NB4 (cell line): ENCODE measurements around the gene GNG7.
"Not testable (repeated sequence)": the region's sequence is repeated elsewhere in the genome, so short reads cannot be mapped to it uniquely, and the experiment has no call there.

ENCODE experiments used
- MYC ChIP-seq: IDR thresholded peaks from 2 replicates; pipeline ENCODE4 v1.6.1; 2011; ENCODE audit warnings: low read depth, low read length
- POLR2A ChIP-seq: IDR thresholded peaks from 2 replicates; pipeline ENCODE4 v1.6.1; 2011; ENCODE audit warnings: mild to moderate bottlenecking; ENCODE audit not compliant: insufficient read length; ENCODE audit errors: extremely low read depth
- TF ChIP-seq, protein P1 (sequence below): IDR thresholded peaks from one replicate; pipeline ENCODE4 v1.5.1; 2012; ENCODE audit warnings: low read depth, low read length

DNA sequence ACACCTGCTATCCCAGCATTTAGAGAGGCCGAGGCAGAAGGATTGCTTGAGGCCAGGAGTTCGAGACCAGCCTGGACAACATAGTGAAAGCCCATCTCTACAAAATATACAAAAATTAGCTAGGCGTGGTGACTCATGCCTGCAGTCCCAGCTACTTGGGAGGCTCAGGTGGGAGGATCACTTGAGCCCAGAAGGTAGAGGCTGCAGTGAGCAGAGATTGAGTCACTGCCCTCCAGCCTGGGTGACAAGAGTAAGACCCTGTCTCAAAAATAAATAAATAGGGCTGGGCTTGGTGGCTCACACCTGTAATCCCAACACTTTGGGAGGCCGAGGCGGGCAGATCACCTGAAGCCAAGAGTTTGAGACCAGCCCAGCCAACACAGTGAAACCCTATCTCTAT lies 238.8 kb downstream of the GNG7 start:
- TF ChIP-seq, protein P1, sequence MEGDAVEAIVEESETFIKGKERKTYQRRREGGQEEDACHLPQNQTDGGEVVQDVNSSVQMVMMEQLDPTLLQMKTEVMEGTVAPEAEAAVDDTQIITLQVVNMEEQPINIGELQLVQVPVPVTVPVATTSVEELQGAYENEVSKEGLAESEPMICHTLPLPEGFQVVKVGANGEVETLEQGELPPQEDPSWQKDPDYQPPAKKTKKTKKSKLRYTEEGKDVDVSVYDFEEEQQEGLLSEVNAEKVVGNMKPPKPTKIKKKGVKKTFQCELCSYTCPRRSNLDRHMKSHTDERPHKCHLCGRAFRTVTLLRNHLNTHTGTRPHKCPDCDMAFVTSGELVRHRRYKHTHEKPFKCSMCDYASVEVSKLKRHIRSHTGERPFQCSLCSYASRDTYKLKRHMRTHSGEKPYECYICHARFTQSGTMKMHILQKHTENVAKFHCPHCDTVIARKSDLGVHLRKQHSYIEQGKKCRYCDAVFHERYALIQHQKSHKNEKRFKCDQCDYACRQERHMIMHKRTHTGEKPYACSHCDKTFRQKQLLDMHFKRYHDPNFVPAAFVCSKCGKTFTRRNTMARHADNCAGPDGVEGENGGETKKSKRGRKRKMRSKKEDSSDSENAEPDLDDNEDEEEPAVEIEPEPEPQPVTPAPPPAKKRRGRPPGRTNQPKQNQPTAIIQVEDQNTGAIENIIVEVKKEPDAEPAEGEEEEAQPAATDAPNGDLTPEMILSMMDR = not testable (repeated sequence)
- not testable (repeated sequence) for TF ChIP-seq POLR2A, MYC
